SIG-M5 treated with dmso at 0.1 percent for 504 hours (cell line): Measurements from ENCODE around the gene CD274.
"Not testable (repeated sequence)": the region's sequence is repeated elsewhere in the genome, so short reads cannot be mapped to it uniquely, and the experiment has no call there.

Source experiments
- DNase-seq: peaks from one replicate; lab custom pipeline; 2025; ENCODE audit not compliant: unreplicated experiment; lab: John Stamatoyannopoulos, UW

The CD274 gene

GRCh38 chr9:5437254-5438216 is 12.8 kb upstream of the CD274 start, which contains the start of gene PLGRKT:
PLGRKT (minus strand) TSS chr9:5437925; CDS start chr9:5431977, 5,948 bp downstream.
- peak; percentile 91 for DNase-seq

- DNase-seq, result no peak
These were observed 11.8 kb upstream of the CD274 start for GRCh38 chr9:5438301-5439162.

- DNase-seq, result no peak
These were observed 9.9 kb upstream of the CD274 start for GRCh38 chr9:5440426-5440825.

GRCh38 chr9:5441043-5441442 is 9.3 kb upstream of the CD274 start:
- DNase-seq, result no peak

- DNase-seq, result peak; percentile 46
These were observed 7.8 kb upstream of the CD274 start for GRCh38 chr9:5442400-5443011.

GRCh38 chr9:5443850-5444249 is 6.5 kb upstream of the CD274 start:
- DNase-seq, result no peak

GRCh38 chr9:5445096-5445495 is 5.2 kb upstream of the CD274 start:
- not testable (repeated sequence) for DNase-seq

GRCh38 chr9:5445886-5446285 is 4.5 kb upstream of the CD274 start:
- DNase-seq, result peak; percentile 24

- peak; percentile 16 for DNase-seq
These were observed 3.7 kb upstream of the CD274 start for GRCh38 chr9:5446451-5447236.

- no peak for DNase-seq
These were observed 3.0 kb upstream of the CD274 start for GRCh38 chr9:5447337-5447736.

- DNase-seq, result no peak
These were observed 2.3 kb upstream of the CD274 start for GRCh38 chr9:5448016-5448415.

GRCh38 chr9:5448461-5449435 is 1.6 kb upstream of the CD274 start:
- DNase-seq, result no peak

- no peak for DNase-seq
These were observed 602 bp upstream of the CD274 start for GRCh38 chr9:5449521-5450358.

- DNase-seq, result no peak
These were observed 1.9 kb downstream of the CD274 start for GRCh38 chr9:5452286-5452609.

GRCh38 chr9:5453004-5453403 is 2.7 kb downstream of the CD274 start:
- no peak for DNase-seq

- DNase-seq, result no peak
These were observed 3.3 kb downstream of the CD274 start for GRCh38 chr9:5453673-5454072.

GRCh38 chr9:5455181-5455580 is 4.8 kb downstream of the CD274 start:
- DNase-seq, result no peak

- no peak for DNase-seq
These were observed 9.0 kb downstream of the CD274 start for GRCh38 chr9:5459289-5459829.
